K562 (cell line): ENCODE results near the gene ATP2A3. TPM values are rescaled to one million over a fixed set of nuclear protein-coding genes. Genes with fewer than 3 reads are reported as not detected.

ENCODE experiments used
- ATAC-seq: fragments of 200-7000 bp; cut with Tn5 transposase; 3 replicates; pipeline ENCODE4 v1.9.1; 2020; ENCODE audit warnings: moderate library complexity
- BruUV-seq: library from RNA; stranded (reverse); fragments of 400-500 nt; replicated peaks from 2 replicates; lab custom pipeline; 2021; lab: Mats Ljungman, UMichigan
- CTCF ChIA-PET: fragments of 300-600 bp; formaldehyde crosslinking; extraction: SDS; loops from one replicate; lab custom pipeline; 2021; ENCODE audit warnings: low intra/inter-chr PET ratio; lab: Yijun Ruan, JAX
- POLR2A ChIA-PET: fragments of 300-600, 350-650 bp; sonication (Branson Sonifier 250); formaldehyde crosslinking; extraction: SDS; loops from one replicate; lab custom pipeline; 2021; ENCODE audit warnings: antibody characterized with exemption, inconsistent platforms; lab: Yijun Ruan, JAX
- DNase-seq, 4 experiments: peaks; one replicate each; pipeline versions ENCODE4 v3.0.0 to v3.0.0-alpha.2; 2011 to 2018; ENCODE audit warnings: low spot score in 3 of 4, mixed read lengths in 3 of 4; ENCODE audit errors: extremely low read depth in 1 of 4
- FAIRE-seq: peaks from 2 replicates; lab custom pipeline; 2011; peaks lifted over from hg19 to GRCh38; lab: Jason Lieb, UNC
- H2AFZ ChIP-seq: 2 replicates; pipeline ENCODE4 v1.6.0; 2011; ENCODE audit warnings: low read depth, low read length, control low read depth, inconsistent platforms
- H3K27ac ChIP-seq: fragments of 200-600 bp; 3 replicates; pipeline ENCODE4 v1.8.0; 2011; ENCODE audit warnings: low read depth, mild to moderate bottlenecking, control low read depth, inconsistent platforms, low read length, moderate library complexity, mixed read lengths; ENCODE audit errors: extremely low read depth
- H3K27me3 ChIP-seq, 2 experiments: fragments of 300-600 bp in 1 of 2; 2 replicates in 1 of 2; 3 replicates in 1 of 2; pipeline versions ENCODE4 v1.6.0 to v1.8.0; 2011; ENCODE audit warnings: inconsistent platforms in 2 of 2, low read length in 2 of 2, mild to moderate bottlenecking in 1 of 2, mixed read lengths in 1 of 2, moderate library complexity in 1 of 2; ENCODE audit not compliant: control insufficient read depth in 2 of 2, insufficient read depth in 2 of 2
- H3K36me3 ChIP-seq: fragments of 300-600 bp; 3 replicates; pipeline ENCODE4 v1.8.0; 2011; ENCODE audit warnings: mild to moderate bottlenecking, low read length, inconsistent platforms; ENCODE audit not compliant: control insufficient read depth, insufficient read depth
- H3K4me1 ChIP-seq, 2 experiments: fragments of 200-600 bp in 1 of 2; replicated peaks in 1 of 2; 2 replicates in 1 of 2; 3 replicates in 1 of 2; pipeline versions ENCODE4 v1.5.1 to v1.8.0; 2011; ENCODE audit warnings: inconsistent platforms in 2 of 2, low read length in 2 of 2, mild to moderate bottlenecking in 1 of 2, mixed read lengths in 1 of 2, moderate library complexity in 1 of 2; ENCODE audit not compliant: control insufficient read depth in 2 of 2, insufficient read depth in 2 of 2
- H3K4me2 ChIP-seq: 2 replicates; pipeline ENCODE4 v1.6.1; 2011; ENCODE audit warnings: low read length, control low read depth, inconsistent platforms, mixed read lengths; ENCODE audit not compliant: insufficient read depth
- H3K4me3 ChIP-seq: fragments of 200-600 bp; sonication (generic), shearing (Covaris generic); 2 replicates; pipeline ENCODE4 v1.5.1; 2016; ENCODE audit warnings: control low read depth, inconsistent platforms
- H3K79me2 ChIP-seq: fragments of 200-600 bp; 3 replicates; pipeline ENCODE4 v1.8.0; 2011; ENCODE audit warnings: low read length, inconsistent platforms; ENCODE audit not compliant: control insufficient read depth, insufficient read depth
- H3K9ac ChIP-seq, 2 experiments: 2 replicates each; pipeline versions ENCODE4 v1.6.0 to v1.6.1; 2011; ENCODE audit warnings: low read depth in 2 of 2, low read length in 2 of 2, control low read depth in 1 of 2, inconsistent platforms in 1 of 2, mild to moderate bottlenecking in 1 of 2, mixed read lengths in 1 of 2; ENCODE audit not compliant: insufficient read depth in 1 of 2
- H3K9me1 ChIP-seq: one replicate; pipeline ENCODE4 v1.6.0; 2011; ENCODE audit warnings: inconsistent platforms, mild to moderate bottlenecking, low read length, moderate library complexity; ENCODE audit not compliant: control insufficient read depth, insufficient read depth
- H3K9me3 ChIP-seq: replicated peaks from 2 replicates; pipeline ENCODE4 v1.5.1; 2011; ENCODE audit warnings: low read depth, low read length, inconsistent platforms; ENCODE audit not compliant: control insufficient read depth, insufficient read depth
- H4K20me1 ChIP-seq: replicated peaks from 2 replicates; pipeline ENCODE4 v1.6.1; 2011; ENCODE audit warnings: low read length, inconsistent platforms, mixed read lengths; ENCODE audit not compliant: control insufficient read depth, insufficient read depth
- BRCA1 ChIP-seq, 2 experiments: fragments of 450-650 bp in 1 of 2; sonication (generic) in 1 of 2; formaldehyde crosslinking in 1 of 2; IDR thresholded peaks; 2 replicates each; pipeline versions ENCODE4 v1.5.0 to v1.6.1; 2017 to 2020; ENCODE audit warnings: mild to moderate bottlenecking in 1 of 2, missing genetic modification reagents in 1 of 2
- CC2D1A ChIP-seq: fragments of 450-650 bp; IDR thresholded peaks from 2 replicates; pipeline ENCODE4 v1.6.1; 2017; ENCODE audit warnings: mild to moderate bottlenecking
- CTBP1 ChIP-seq: fragments of 450-650 bp; IDR thresholded peaks from 2 replicates; pipeline ENCODE4 v1.6.1; 2016; ENCODE audit warnings: borderline replicate concordance
- GATAD2A ChIP-seq: fragments of 450-650 bp; IDR thresholded peaks from 2 replicates; pipeline ENCODE4 v1.6.1; 2017
- ILK ChIP-seq: fragments of 450-650 bp; IDR thresholded peaks from 2 replicates; pipeline ENCODE4 v1.6.1; 2016; ENCODE audit warnings: missing genetic modification characterization, low read depth, mild to moderate bottlenecking, missing compliant biosample characterization, moderate library complexity, borderline replicate concordance
- MXI1 ChIP-seq: IDR thresholded peaks from 2 replicates; pipeline ENCODE4 v1.6.1; 2011; ENCODE audit warnings: low read depth, mild to moderate bottlenecking, improper control_type of control experiment, low read length
- NONO ChIP-seq, 2 experiments: fragments of 200-400 bp in 1 of 2; fragments of 450-650 bp in 1 of 2; formaldehyde crosslinking in 1 of 2; IDR thresholded peaks; 2 replicates each; pipeline ENCODE4 v1.6.1; 2017; ENCODE audit warnings: low read depth in 2 of 2, mild to moderate bottlenecking in 2 of 2, moderate library complexity in 2 of 2, low read length in 1 of 2
- RBM17 ChIP-seq: fragments of 200-400 bp; formaldehyde crosslinking; IDR thresholded peaks from 2 replicates; pipeline ENCODE4 v1.6.1; 2017; ENCODE audit warnings: low read depth, mild to moderate bottlenecking, low read length, borderline replicate concordance
- ZKSCAN8 ChIP-seq: fragments of 200-800 bp; sonication (Bioruptor generic); IDR thresholded peaks from 2 replicates; pipeline ENCODE4 v1.6.1; 2016; ENCODE audit warnings: missing genetic modification characterization, missing compliant biosample characterization
- ZZZ3 ChIP-seq: fragments of 450-650 bp; IDR thresholded peaks from 2 replicates; pipeline ENCODE4 v1.6.1; 2016; ENCODE audit warnings: antibody characterized with exemption, mild to moderate bottlenecking, moderate library complexity
- WGBS: fragments of 100-300 bp; shearing (Covaris generic); methylation state at CpG from one replicate; pipeline ENCODE4 v1.1.6; 2016; ENCODE audit warnings: low coverage, mixed read lengths; ENCODE audit not compliant: insufficient coverage; ENCODE audit errors: missing lambda C conversion rate; 5-methylcytosine and 5-hydroxymethylcytosine counted together
- in situ Hi-C: fragments of 300-500 bp; cut with MboI; formaldehyde crosslinking; loops from 4 replicates; pipeline ENCODE4 v1.15.0; 2018; ENCODE audit warnings: inconsistent platforms, mixed read lengths
- intact Hi-C: fragments of 100-400 bp; cut with micrococcal nuclease; formaldehyde crosslinking; loops from 2 replicates; pipeline ENCODE4 v1.14.2; 2022
- polyA plus RNA-seq, 8 experiments: library from polyadenylated mRNA; depleted of rRNA in 4 of 8; stranded (reverse) in 5 of 8; unstranded in 3 of 8; fragments of >200 nt; fragmentation: Nextera tagmentation in 2 of 8; fragmentation: Illumina TruSeq in 1 of 8; extraction: Ambion mirVana in 2 of 8; extraction: Trizol in 1 of 8; gene quantifications; 2 replicates each; pipeline versions ENCODE4 v1.2.1 to v1.2.3, GENCODE V29; 2011 to 2014; ENCODE audit warnings: inconsistent platforms in 1 of 8, missing spikeins in 1 of 8
- total RNA-seq, 7 experiments: library from RNA; depleted of rRNA in 6 of 7; stranded (reverse); fragments of >200 nt in 6 of 7; fragmentation: Illumina TruSeq in 2 of 7; extraction: Trizol in 2 of 7; gene quantifications; 2 replicates each; pipeline versions ENCODE4 v1.2.1 to v1.2.3, GENCODE V29; 2011 to 2021; ENCODE audit warnings: low replicate concordance in 1 of 7
- TF ChIP-seq, protein P1 (sequence below): fragments of 250-450 bp; sonication (Bioruptor Pico); IDR thresholded peaks from 2 replicates; pipeline ENCODE4 v1.8.0; 2021; ENCODE audit warnings: moderate library complexity, mild to moderate bottlenecking, inconsistent platforms

The ATP2A3 gene
- total and polyA plus RNA-seq, 9 of the 15 experiments (the other 6 are each of a cell fraction or from before 2014, with no cell fraction given) = 0.65 to 103 (median 31.3) TPM

- in situ Hi-C loops = no loop called here
- DNase-seq (no peak), ATAC-seq (no peak), FAIRE-seq (no peak)
- 82% methylated on average over 8 of the region's 17 CpGs for WGBS
- no peaks in the 10 kb centered on the region for H3K9me3 ChIP-seq
- H2AFZ ChIP-seq = no peak overlapping the region
- H3K36me3 ChIP-seq = peaks cover 8% of the 10 kb centered on the region; the same call in 1 of the 3 replicates
- H3K4me2 ChIP-seq = no peak overlapping the region; the same call in 1 of the 2 replicates
- ChIA-PET CTCF (no interaction called here), POLR2A (interaction anchor here (0.9 to 1.1 kb wide), 3 partner anchors 11 to 33 kb away, joined by 3 to 4 read pairs (median 3); no protein-coding TSS in a partner anchor)
- no peaks in the 10 kb centered on the region for H3K9me1 ChIP-seq
- peak overlapping the region; percentile 79 to 92; a peak in 3 of 4 replicates for H3K9ac ChIP-seq
- intact Hi-C loops = no loop called here
- no peak overlapping the region for H3K4me3 ChIP-seq
- H3K27ac ChIP-seq = peak overlapping the region; percentile 87; the same call in 2 of the 3 replicates
- TF ChIP-seq GATAD2A (no peak), ZKSCAN8 (CRISPR knock-in tag) (no peak), BRCA1 (IDR thresholded peaks at IDR 0.05) (no peak), BRCA1 (CRISPR knock-in tag; IDR thresholded peaks at IDR 0.05) (no peak), RBM17 (no peak), NONO (IDR thresholded peaks at IDR 0.05; ENCODE audit: low read depth in 2 of 2, low read length in 1 of 2) (no peak), CTBP1 (no peak), CC2D1A (no peak), ILK (tag) (no peak), MXI1 (no peak), ZZZ3 (no peak)
- TF ChIP-seq, protein P1, sequence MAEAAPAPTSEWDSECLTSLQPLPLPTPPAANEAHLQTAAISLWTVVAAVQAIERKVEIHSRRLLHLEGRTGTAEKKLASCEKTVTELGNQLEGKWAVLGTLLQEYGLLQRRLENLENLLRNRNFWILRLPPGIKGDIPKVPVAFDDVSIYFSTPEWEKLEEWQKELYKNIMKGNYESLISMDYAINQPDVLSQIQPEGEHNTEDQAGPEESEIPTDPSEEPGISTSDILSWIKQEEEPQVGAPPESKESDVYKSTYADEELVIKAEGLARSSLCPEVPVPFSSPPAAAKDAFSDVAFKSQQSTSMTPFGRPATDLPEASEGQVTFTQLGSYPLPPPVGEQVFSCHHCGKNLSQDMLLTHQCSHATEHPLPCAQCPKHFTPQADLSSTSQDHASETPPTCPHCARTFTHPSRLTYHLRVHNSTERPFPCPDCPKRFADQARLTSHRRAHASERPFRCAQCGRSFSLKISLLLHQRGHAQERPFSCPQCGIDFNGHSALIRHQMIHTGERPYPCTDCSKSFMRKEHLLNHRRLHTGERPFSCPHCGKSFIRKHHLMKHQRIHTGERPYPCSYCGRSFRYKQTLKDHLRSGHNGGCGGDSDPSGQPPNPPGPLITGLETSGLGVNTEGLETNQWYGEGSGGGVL (CRISPR knock-in tag) = no peak
- BruUV-seq = no TSS peak
- H4K20me1 ChIP-seq = no peaks in the 10 kb centered on the region
- peaks cover 36% of the 10 kb centered on the region for H3K79me2 ChIP-seq
- peaks cover 33 to 74% of the 10 kb centered on the region in 2 experiments for H3K4me1 ChIP-seq
- H3K27me3 ChIP-seq = no peaks in the 10 kb centered on the region
Observed at GRCh38 chr17:3889325-3890012, 74.8 kb downstream of the ATP2A3 start.
